ENCODE data around the gene DES.

DES gene

DNA sequence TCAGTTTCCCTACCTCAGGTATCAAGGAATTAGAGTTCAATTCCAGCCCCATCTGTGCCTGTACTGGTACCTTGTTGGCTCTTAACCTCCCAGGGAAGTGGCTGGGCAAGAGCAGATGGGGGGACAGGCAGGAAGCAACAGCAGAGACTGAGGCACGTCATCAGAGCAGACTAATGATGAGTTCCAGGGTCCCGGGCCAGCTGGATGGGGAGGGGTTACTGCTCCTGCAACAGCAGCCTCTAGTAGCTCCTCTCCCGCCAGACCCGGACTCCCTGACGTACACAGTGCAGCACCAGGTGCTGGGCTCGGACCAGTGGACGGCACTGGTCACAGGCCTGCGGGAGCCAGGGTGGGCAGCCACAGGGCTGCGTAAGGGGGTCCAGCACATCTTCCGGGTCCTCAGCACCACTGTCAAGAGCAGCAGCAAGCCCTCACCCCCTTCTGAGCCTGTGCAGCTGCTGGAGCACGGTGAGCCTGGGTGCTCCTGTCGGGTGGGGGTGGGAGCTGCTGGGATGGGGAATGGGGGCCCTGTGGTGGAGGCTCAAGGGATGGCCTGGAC lies 54.5 kb downstream of the DES start:
- DNase-seq (ENCODE audit: low read depth): no peak

- no peak for DNase-seq (ENCODE audit: low read depth)
These were observed 55.3 kb downstream of the DES start for GRCh38 chr2:219473511-219473910.

- no peak for DNase-seq (ENCODE audit: low read depth)
These were observed 56.3 kb downstream of the DES start for GRCh38 chr2:219474285-219475060.

- no peak for DNase-seq (ENCODE audit: low read depth)
These were observed 57.1 kb downstream of the DES start for GRCh38 chr2:219475278-219475677.

DNA sequence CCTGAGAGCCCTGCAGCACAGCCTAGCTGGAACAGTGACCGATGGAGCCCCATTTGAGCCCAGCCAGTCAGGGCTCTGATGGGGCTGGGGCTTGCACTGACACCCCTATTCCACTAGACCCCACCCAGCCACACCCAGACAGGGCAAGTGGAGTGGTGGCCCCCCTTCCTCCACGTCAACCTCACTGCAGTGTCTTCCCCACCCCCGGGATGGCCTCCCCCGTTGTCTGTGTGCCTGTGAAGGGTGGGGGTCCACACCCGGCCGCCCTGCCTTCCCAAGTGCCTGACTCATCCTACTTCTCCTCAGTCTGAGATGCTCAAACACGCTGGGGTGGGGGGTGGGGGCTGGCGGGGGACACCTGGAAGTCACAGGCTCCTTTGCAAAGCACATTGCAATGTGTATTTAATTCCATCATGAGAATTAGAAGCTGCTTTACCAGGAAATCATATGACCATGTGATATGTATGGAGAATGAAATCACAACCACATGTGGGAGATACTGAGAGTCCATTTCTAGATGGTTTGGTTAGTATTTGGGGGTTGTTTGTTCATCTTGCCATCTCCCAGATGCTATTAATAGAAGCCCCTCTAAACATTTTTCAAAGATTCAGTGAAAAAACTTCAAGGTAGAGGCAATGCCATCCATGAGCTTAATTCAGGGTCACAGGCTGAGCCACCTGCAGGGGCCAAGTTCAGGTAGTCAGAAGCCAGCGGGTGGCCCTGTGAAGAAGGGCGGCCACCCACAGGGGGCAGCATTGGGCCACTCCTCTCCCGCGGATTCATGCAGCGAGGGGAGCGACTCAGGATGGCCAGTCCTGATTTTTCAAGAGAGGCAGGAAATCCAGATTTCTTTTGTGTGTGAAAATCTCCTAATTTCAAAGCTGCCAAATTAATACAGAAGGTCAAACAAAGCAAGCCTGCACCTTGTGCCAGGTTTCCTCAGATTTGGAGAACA lies 57.8 kb downstream of the DES start:
- DNase-seq (ENCODE audit: low read depth): no peak
